ENCODE data around the gene VARS2. TPM values are rescaled to one million over a fixed set of nuclear protein-coding genes. Genes with fewer than 3 reads are reported as not detected.

Gene VARS2
- total RNA-seq, 4 donors from 2014 or later = 13.1 to 64.7 (median 25.8) TPM

- H3K27me3 ChIP-seq = no peaks in the 10 kb centered on the region
- peaks cover 0 to 53% (median 13%) of the 10 kb centered on the region in 4 donors for H3K36me3 ChIP-seq
- in situ Hi-C loops (cut with MboI; ENCODE audit: low pct_ligation_motif_present in 1 of 4, low pct_unique_long_range_greater_than_20kb in 1 of 4, low sequenced_read_pairs in 3 of 4) = loop anchor here in 2 of 4 donors (25.0 kb wide), 1 partner anchor 158 kb away; the partner anchor contains the start of genes FLOT1 (in 2 of the 2) and IER3 (in 2 of the 2)
- H3K4me3 ChIP-seq = no peak overlapping the region
- intact Hi-C loops (cut with DNase I; ENCODE audit: low total_unique reads) = no loop called here
- WGBS, 2 donors (ENCODE audit: low coverage in 1 of 2) = 83% methylated on average over 10 of the region's 10 CpGs; no CpG with 5 or more reads in 1 of the 2 donors
- H3K27ac ChIP-seq = no peak overlapping the region
- no peaks in the 10 kb centered on the region for H3K9me3 ChIP-seq
- H3K4me1 ChIP-seq = no peaks in the 10 kb centered on the region
- no peak for DNase-seq
- no peak for TF ChIP-seq EP300 (IDR thresholded peaks at IDR 0.05; ENCODE audit: low read depth)
- TF ChIP-seq CTCF (IDR thresholded peaks at IDR 0.05) = no peak
- TF ChIP-seq POLR2A (IDR thresholded peaks at IDR 0.05) = no peak
- TF ChIP-seq POLR2AphosphoS5 (IDR thresholded peaks at IDR 0.05) = no peak
These were observed 18.7 kb upstream of the VARS2 start for GRCh38 chr6:30895343-30895742.

- no peak overlapping the region for H3K27ac ChIP-seq
- 94% methylated on average over 13 of the region's 13 CpGs; no CpG with 5 or more reads in 1 of the 2 donors for WGBS, 2 donors (ENCODE audit: low coverage in 1 of 2)
- no peaks in the 10 kb centered on the region for H3K27me3 ChIP-seq
- in situ Hi-C loops (cut with MboI; ENCODE audit: low pct_ligation_motif_present in 1 of 4, low pct_unique_long_range_greater_than_20kb in 1 of 4, low sequenced_read_pairs in 3 of 4) = loop anchor here in 2 of 4 donors (25.0 kb wide), 1 partner anchor 159 kb away; the partner anchor contains the start of genes FLOT1 (in 2 of the 2) and IER3 (in 2 of the 2)
- no peaks in the 10 kb centered on the region for H3K4me1 ChIP-seq
- H3K9me3 ChIP-seq = no peaks in the 10 kb centered on the region
- H3K4me3 ChIP-seq = no peak overlapping the region
- no peak for DNase-seq
- peaks cover 0 to 53% (median 13%) of the 10 kb centered on the region in 4 donors for H3K36me3 ChIP-seq
- TF ChIP-seq POLR2A (IDR thresholded peaks at IDR 0.05) (no peak), CTCF (IDR thresholded peaks at IDR 0.05) (no peak), EP300 (IDR thresholded peaks at IDR 0.05; ENCODE audit: low read depth) (no peak), POLR2AphosphoS5 (IDR thresholded peaks at IDR 0.05) (no peak)
- intact Hi-C loops (cut with DNase I; ENCODE audit: low total_unique reads) = no loop called here
These were observed 17.5 kb upstream of the VARS2 start for GRCh38 chr6:30896541-30896940.

GRCh38 chr6:30897882-30898281 lies 16.2 kb upstream of the VARS2 start:
- no peak overlapping the region for H3K27ac ChIP-seq
- H3K27me3 ChIP-seq = no peaks in the 10 kb centered on the region
- no peaks in the 10 kb centered on the region for H3K4me1 ChIP-seq
- no peak for DNase-seq
- H3K4me3 ChIP-seq = no peak overlapping the region
- 90% methylated on average over 16 of the region's 16 CpGs; no CpG with 5 or more reads in 1 of the 2 donors for WGBS, 2 donors (ENCODE audit: low coverage in 1 of 2)
- in situ Hi-C loops (cut with MboI; ENCODE audit: low pct_ligation_motif_present in 1 of 4, low pct_unique_long_range_greater_than_20kb in 1 of 4, low sequenced_read_pairs in 3 of 4) (loop anchor here in 2 of 4 donors (25.0 kb wide), 1 partner anchor 161 kb away; the partner anchor contains the start of genes FLOT1 (in 2 of the 2) and IER3 (in 2 of the 2)), intact Hi-C loops (cut with DNase I; ENCODE audit: low total_unique reads) (no loop called here)
- peaks cover 0 to 43% (median 13%) of the 10 kb centered on the region in 4 donors for H3K36me3 ChIP-seq
- H3K9me3 ChIP-seq = no peaks in the 10 kb centered on the region
- no peak for TF ChIP-seq CTCF (IDR thresholded peaks at IDR 0.05)
- TF ChIP-seq EP300 (IDR thresholded peaks at IDR 0.05; ENCODE audit: low read depth) = no peak
- no peak for TF ChIP-seq POLR2A (IDR thresholded peaks at IDR 0.05)
- TF ChIP-seq POLR2AphosphoS5 (IDR thresholded peaks at IDR 0.05) = no peak

- WGBS, 2 donors (ENCODE audit: low coverage in 1 of 2) = 78 to 90% methylated on average over 10 to 23 of the region's 23 CpGs
These were observed 15.2 kb upstream of the VARS2 start for GRCh38 chr6:30898750-30899360.

More at GRCh38 chr6:30898750-30899360, 15.2 kb upstream of the VARS2 start:
- Histone ChIP-seq H3K27me3 (no peaks in the 10 kb centered on the region), H3K4me3 (no peak overlapping the region), H3K4me1 (no peaks in the 10 kb centered on the region), H3K9me3 (no peaks in the 10 kb centered on the region), H3K36me3 (peaks cover 0 to 37% (median 13%) of the 10 kb centered on the region in 4 donors), H3K27ac (no peak overlapping the region)
- intact Hi-C loops (cut with DNase I; ENCODE audit: low total_unique reads) (no loop called here), in situ Hi-C loops (cut with MboI; ENCODE audit: low pct_ligation_motif_present in 1 of 4, low pct_unique_long_range_greater_than_20kb in 1 of 4, low sequenced_read_pairs in 3 of 4) (loop anchor here in 2 of 4 donors (25.0 kb wide), 1 partner anchor 162 kb away; the partner anchor contains the start of genes FLOT1 (in 2 of the 2) and IER3 (in 2 of the 2))
- no peak for DNase-seq
- TF ChIP-seq POLR2AphosphoS5 (IDR thresholded peaks at IDR 0.05) = no peak
- TF ChIP-seq EP300 (IDR thresholded peaks at IDR 0.05; ENCODE audit: low read depth) = no peak
- TF ChIP-seq CTCF (IDR thresholded peaks at IDR 0.05) = no peak
- no peak for TF ChIP-seq POLR2A (IDR thresholded peaks at IDR 0.05)
